NCI-H446 (cell line): ENCODE results near the gene KIF13A.
"Not testable (repeated sequence)": the region's sequence is repeated elsewhere in the genome, so short reads cannot be mapped to it uniquely, and the experiment has no call there.

Experiments
- DNase-seq, 2 experiments: peaks; one replicate each; lab custom pipeline; 2025; lab: John Stamatoyannopoulos, UW

Gene KIF13A

DNA sequence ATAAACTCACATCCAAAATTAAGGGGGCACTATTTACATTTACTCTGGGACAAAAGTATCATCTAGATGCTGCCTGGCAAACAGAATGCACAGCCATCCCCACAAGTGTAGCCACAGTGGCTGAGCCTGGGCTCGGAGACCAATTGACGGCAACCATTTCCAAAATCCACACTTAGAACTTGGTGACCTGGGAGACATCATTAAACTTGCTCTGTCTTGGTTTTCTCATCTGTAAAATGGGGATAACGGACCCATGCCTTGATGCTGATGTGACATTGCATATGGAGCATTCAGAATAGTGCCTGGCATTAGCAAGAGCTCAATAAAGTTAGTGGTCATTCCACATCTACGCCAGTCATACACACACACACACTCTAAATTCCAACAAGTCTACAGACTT is 140.7 kb downstream of the KIF13A start:
- DNase-seq, result no peak

DNA sequence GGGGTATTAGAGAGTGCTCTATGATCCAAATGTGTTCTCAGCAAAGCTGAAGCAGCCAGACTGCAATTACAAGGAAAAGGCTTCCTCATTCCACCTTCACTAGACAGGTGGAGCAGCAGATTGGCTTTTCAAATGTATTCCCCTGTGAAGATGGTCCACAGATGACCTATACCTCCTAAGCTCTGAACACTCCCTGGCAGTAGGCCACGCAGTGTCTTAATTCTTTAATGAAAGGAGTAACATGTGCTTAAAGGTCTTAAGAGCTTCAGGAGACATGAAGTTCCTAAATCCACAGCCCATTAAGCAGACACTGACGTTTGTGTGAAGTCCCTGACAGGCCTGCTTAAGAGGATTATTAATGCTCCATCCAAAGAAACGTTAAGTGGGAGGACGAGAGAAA is 141.8 kb downstream of the KIF13A start:
- DNase-seq, result no peak

DNA sequence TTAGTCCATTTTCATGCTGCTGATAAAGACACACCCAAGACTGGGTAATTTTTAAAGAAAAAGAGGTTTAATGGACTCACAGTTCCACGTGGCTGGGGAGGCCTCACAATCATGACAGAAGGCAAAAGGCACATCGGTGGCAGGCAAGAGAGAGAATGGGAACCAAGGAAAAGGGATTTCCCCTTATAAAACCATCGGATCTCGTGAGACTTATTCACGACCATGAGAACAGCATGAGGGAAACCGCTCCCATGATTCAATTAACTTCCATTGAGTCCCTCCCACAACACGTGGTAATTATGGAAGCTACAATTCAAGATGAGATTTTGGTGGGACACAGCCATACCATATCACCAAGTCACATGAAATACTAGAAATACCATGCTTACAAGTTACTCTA is 142.5 kb downstream of the KIF13A start:
- not testable (repeated sequence) for DNase-seq

DNA sequence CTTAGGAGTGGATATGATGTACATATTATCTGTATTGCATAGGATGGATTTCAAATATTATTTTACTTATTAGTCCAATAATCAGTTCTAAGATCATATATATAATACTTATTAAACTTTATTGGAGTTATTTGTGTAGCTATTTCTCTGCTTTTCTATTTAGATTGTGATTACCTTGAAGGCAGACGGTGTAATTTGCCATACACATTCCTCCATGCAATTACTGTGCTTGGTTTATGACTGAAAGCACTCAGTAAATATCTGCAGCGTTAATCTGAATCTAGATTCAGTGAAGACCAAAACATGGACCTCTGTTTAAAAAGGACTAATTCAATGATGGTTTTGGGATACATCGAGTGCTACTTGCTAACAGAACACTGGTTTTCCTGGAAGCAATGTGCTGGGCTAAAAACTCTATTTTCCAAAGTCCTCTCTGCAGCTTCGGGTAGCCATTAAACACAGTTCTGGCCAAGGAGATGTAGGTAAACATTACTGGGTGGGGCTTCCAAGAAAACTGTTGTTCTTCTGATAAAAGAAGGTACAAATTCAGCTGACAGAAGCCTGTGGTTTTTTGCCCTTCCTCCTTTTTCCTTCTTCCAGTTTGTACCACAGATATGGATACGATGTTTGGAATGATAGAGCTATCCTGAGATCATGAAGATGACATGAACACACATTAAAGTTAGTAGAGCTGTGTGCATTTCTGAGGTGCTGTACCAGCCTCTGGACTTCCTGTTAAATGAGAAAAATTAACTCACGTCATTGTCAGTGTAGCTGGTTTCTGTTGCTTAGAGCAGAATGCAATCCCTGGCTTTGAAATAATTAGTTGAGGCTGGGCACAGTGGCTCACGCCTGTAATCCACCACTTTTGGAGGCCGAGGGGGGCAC is 144.3 kb downstream of the KIF13A start:
- DNase-seq, result no peak

GRCh38 chr6:17842014-17842776 is 145.2 kb downstream of the KIF13A start:
- DNase-seq, result no peak

- no peak for DNase-seq
Measured at GRCh38 chr6:17839513-17840223, 147.8 kb downstream of the KIF13A start.

- DNase-seq, result no peak
Measured at GRCh38 chr6:17836293-17836692, 151.1 kb downstream of the KIF13A start.

DNA sequence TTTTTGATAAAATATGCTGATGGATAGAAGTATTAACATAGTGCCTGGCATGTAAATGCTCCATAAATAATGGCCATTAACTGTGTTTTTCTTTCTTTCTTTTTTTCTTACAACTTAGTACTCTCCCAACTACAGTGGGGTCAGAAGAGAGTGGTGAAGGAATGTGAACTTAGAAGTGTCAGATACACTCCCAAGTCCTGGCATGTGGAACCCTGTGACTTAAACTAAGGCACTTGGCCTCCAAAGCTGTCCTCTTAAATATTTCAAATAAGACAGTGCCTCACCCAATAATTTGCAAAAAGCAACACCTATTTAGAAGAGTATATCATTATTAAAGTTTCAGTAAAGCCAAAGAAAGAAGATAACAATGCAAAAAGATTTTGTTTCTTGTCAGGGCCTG is 151.7 kb downstream of the KIF13A start:
- no peak for DNase-seq

DNA sequence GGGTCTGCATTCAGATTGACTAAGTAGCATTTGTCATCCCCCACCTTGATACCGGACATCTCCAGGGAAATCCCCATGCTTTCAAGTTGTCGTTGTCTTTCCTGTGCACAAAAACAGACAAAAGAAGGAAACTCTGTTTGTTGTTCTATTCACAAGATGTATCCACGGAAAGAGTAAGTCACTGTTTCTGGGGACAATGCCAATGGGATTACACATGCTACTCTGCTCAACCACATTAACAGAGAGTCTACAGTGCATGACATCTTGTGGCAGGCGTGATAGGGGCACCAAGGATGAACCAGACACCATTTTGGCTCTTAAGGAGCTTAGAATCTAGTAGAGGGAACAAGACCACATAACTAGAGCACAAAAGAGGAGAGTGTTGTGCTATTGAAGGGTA is 156.3 kb downstream of the KIF13A start:
- DNase-seq, result no peak

DNA sequence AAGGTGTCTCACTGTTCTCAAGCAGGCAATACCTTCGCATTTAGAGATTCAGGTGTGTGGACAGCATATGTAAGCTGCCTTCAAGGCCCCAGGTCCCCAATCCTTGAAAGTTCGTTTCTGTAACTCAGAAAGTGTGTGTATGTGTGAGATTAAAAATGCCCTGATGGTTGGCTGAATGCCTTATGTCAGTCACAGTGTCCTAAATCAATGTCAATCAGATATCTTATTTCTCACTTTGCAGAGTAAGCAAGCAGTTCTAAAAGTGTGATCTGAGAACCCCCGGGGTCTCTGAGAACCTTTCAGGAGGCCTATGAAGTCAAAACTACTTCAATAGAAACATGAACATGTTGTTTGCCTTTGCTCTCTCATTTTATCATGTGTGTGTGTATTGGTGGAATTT is 157.5 kb downstream of the KIF13A start:
- DNase-seq, result no peak

DNA sequence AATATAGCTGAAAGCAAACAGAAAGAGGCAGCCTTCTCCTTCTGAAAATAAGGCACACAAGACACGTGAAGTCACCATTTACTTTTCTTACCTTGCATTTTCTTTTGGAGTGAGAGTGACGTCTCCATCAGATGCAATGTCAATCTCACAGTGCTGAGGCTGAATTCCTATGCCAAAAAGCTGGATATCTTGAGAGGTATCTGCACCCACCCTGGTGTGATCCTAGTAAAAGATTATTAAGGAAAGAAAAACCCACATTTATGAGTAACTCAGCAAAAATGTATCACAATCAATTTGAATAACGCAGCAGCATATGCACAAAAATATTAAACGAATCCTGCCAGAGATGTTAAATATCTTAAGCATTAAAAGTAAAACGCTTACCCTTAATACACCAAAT is 159.3 kb downstream of the KIF13A start:
- DNase-seq, result no peak

- DNase-seq, result no peak
Measured at GRCh38 chr6:17826301-17826700, 161.1 kb downstream of the KIF13A start.

- DNase-seq, result no peak
Measured at GRCh38 chr6:17820055-17820454, 167.4 kb downstream of the KIF13A start.

DNA sequence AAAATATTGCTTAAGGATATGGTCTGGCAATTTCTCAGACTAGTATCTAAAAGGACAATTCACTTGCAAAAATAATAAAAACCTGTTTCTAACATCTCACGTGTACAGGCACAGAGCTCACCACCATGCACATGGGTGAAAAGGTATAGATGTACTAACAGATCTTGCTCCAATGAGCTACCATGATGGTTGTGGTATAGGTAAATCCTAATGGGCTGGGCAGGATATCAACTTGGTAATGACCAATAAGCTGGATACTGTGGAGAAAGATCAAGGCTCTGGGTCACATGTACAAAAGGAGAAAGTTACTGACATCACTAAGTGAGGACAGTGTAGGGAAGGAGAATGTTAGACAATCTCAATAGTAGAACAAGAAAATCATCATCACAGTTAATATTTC is 169.7 kb downstream of the KIF13A start:
- no peak for DNase-seq

DNA sequence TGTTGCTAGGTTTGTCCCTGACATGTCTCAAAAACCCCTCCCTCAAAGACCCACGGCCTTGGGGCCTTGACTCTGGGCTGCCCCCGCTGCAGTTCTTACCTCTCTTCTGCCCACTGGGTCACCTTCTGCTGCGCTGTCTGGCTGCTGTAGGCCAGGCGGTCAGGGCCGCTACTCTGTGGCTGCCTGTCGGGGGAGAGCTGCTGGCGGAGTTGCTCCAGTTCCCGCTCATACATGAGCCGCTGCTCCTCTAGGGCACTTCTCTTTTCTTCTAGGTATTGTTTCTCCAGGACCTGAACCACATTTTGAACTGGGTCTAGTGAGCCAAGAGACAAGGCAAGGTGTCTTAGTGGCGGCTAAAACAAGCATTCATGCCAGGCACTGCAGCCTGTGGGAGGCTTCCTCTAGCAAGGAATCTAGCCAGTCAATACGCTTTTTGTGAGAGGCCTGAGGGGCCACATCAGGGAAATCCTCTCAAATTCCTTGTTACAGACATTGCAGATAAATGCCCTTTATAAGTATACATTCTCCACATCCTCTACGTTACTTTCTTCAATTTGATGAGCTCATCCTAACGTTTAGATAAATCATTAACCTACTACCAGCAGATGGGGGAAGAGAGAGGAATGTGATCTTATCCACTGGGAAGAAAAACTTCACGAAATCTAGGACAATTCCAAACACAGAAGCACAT is 170.4 kb downstream of the KIF13A start:
- DNase-seq, result peak in 1 of 2 experiments; percentile 19

DNA sequence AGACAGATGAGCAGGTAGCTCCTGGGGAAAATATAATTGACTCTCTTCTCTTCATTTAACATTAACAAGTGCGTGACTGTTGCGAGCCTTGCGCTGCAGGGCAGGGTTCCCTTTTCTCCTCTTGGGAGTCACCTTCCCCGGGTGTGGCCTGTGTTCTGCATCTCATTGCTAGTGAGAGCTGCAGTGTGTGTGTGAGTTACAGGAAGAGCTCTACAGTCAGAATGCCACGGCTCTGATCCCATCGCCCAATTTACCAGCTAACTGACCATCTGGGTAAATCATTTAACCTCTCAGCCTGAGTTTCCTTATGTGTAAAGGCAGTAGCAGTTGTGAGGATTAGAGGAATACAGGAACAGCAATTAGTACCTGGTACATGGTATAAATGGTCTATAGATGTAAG is 173.9 kb downstream of the KIF13A start:
- no peak for DNase-seq

- DNase-seq, result no peak
Measured at GRCh38 chr6:17812311-17812710, 175.1 kb downstream of the KIF13A start.

- DNase-seq, result no peak
Measured at GRCh38 chr6:17808609-17809008, 178.8 kb downstream of the KIF13A start.

- not testable (repeated sequence) for DNase-seq
Measured at GRCh38 chr6:17807431-17807830, 180.0 kb downstream of the KIF13A start.

GRCh38 chr6:17803409-17803808 is 184.0 kb downstream of the KIF13A start:
- DNase-seq, result no peak

DNA sequence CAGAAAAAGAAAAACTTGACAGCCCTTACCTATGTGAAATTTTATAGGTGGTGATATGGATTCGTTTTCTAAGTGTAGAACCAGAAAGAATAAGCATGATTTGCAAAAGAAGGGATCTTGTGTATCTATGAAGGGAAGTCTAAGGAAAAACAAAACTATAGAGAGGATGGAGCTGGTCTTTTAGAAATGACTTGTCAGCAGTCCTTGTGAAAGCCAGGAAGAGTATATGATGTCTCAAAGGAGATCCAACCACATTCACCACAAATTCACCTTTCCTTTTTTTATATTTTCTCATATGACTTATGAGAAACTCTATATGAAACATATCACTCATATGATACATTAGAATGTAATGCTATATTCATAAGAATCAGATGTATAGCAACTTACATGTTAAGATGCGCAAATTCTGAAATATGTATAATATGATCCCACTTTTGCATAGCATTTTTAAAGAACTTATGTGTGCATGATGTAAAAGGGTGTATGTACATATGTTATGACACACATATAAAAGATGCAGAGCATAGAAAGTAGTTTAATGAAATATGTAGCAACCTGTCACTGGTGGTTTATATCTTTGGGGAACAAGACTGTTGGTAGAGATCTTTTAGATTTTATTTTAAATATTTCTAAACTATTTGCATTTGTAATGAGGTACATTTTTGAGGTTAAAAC is 188.8 kb downstream of the KIF13A start:
- DNase-seq, result no peak
